ENCODE measurements around the gene S100A1.
"Not testable (repeated sequence)": the region's sequence is repeated elsewhere in the genome, so short reads cannot be mapped to it uniquely, and the experiment has no call there.

The S100A1 gene

GRCh38 chr1:153627715-153628626 is at the start of gene S100A1:
Gene S100A1, plus strand, starts transcription at chr1:153628434. Its CDS starts 2,088 bp downstream, at chr1:153630522.
- DNase-seq (ENCODE audit: low read depth in 2 of 2): no peak

- DNase-seq (ENCODE audit: low read depth in 2 of 2): no peak
Observed at GRCh38 chr1:153578490-153578889, 49.7 kb upstream of the S100A1 start.

DNA sequence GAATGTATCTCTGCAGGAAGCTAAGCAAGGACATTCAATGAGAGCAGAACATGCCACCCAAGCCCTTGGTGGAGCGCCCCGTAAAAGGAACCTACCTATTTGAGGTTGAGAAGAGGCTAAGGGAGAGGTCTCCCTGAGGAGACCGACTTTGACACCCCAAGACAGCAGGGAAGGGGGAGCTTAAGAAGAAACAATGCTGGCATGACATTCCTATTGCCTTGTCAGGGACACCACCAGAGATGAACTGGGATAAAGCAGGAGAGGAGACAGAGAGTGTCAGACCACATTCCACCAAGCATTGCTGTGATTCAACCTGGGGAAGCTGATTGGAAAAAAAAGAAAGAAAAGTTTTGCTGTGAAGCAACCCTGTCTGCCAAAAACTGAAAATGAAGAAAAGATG is 49.3 kb upstream of the S100A1 start:
- no peak for DNase-seq (ENCODE audit: low read depth in 2 of 2)

DNA sequence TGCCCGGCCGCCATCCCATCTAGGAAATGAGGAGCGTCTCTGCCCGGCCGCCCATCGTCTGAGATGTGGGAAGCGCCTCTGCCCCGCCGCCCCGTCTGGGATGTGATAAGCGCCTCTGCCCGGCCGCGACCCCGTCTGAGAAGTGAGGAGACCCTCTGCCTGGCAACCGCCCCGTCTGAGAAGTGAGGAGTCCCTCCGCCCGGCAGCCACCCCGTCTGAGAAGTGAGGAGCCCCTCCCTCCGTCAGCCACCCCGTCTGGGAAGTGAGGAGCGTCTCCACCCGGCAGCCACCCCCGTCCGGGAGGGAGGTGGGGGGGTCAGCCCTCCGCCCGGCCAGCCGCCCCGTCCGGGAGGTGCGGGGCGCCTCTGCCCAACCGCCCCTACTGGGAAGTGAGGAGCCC is 45.4 kb upstream of the S100A1 start:
- DNase-seq (ENCODE audit: low read depth in 2 of 2): not testable (repeated sequence)

- DNase-seq (ENCODE audit: low read depth in 2 of 2): not testable (repeated sequence)
Observed at GRCh38 chr1:153583514-153583913, 44.7 kb upstream of the S100A1 start.

- DNase-seq (ENCODE audit: low read depth in 2 of 2): no peak
Observed at GRCh38 chr1:153583976-153584375, 44.3 kb upstream of the S100A1 start.

DNA sequence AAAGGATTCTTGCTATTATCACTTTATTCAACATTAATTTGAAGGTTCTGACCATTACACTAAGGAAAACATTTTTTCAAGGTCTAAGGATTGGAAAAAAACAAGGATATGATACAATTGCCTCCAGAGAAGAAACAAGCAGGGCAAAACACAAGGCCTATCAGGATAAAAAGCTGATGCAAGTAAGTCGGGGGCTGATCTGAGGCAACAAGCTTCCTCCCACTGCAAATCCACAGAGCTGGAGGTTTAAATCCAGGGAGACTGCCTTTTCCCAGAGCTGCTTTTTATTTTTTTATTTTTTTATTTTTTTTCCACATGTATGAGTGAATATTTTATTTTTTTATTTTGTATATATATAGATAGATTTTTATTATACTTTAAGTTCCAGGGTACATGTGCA is 43.2 kb upstream of the S100A1 start:
- DNase-seq (ENCODE audit: low read depth in 2 of 2): no peak

GRCh38 chr1:153586347-153586746 is 41.9 kb upstream of the S100A1 start:
- no peak for DNase-seq (ENCODE audit: low read depth in 2 of 2)

- no peak for DNase-seq (ENCODE audit: low read depth in 2 of 2)
Observed at GRCh38 chr1:153587314-153587713, 40.9 kb upstream of the S100A1 start.

DNA sequence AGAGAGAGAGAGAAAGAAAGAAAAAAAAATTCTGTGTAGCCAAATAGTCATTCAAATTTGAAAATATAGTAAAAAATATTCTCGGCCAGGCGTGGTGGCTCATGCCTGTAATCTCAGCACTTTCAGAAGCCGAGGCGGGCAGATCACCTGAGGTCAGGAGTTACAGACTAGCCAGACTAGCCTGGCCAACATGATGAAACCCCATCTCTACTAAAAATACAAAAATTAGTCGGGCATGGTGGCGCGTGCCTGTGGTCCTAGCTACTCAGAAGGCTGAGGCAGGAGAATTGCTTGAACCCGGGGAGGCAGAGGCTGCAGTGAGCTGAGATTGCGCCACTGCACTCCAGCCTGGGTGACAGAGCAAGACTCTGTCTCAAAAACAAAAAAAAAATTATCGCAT is 40.2 kb upstream of the S100A1 start:
- not testable (repeated sequence) for DNase-seq (ENCODE audit: low read depth in 2 of 2)

GRCh38 chr1:153588482-153588881 is 39.8 kb upstream of the S100A1 start:
- no peak for DNase-seq (ENCODE audit: low read depth in 2 of 2)

DNA sequence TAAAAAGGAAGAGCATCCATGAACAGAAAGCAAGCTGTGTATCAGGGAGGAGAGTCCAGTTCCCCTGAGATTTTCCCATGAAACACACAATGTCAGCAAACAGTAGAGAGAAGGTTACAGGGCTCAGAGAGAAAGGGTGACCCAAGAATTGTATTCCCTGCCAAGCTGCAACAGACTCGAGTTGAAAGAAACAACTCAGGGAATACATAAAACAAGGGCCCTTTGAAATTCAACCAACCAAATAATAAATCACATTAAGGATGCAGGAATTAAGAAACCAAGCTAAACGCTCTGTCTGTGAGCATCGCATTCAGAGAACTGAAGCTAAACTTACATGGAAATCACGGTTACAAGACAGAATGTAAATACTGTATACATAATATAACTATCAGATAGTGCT is 35.5 kb upstream of the S100A1 start:
- no peak for DNase-seq (ENCODE audit: low read depth in 2 of 2)

DNA sequence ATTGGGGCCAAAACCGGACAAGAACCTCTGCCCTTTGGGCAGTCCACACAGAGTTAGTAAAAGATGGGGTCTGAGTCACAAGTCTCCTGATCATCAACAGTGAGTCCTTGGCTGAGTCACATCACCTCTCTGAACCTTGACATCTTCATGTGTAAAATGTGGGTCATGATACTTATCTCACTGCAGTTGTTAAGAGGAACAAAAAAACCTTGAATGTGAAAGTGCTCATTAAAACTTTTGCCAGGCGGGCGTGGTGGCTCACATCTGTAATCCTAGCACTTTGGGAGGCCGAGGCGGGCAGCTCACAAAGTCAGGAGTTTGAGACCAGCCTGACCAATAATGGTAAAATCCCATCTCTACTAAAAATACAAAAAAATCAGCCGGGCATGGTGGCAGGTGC is 31.0 kb upstream of the S100A1 start:
- no peak for DNase-seq (ENCODE audit: low read depth in 2 of 2)

GRCh38 chr1:153598309-153599172 is 29.7 kb upstream of the S100A1 start:
- no peak for DNase-seq (ENCODE audit: low read depth in 2 of 2)

GRCh38 chr1:153599847-153600246 is 28.4 kb upstream of the S100A1 start:
- DNase-seq (ENCODE audit: low read depth in 2 of 2): no peak

GRCh38 chr1:153602749-153603148 is 25.5 kb upstream of the S100A1 start:
- DNase-seq (ENCODE audit: low read depth in 2 of 2): no peak

GRCh38 chr1:153606194-153606593 is 22.0 kb upstream of the S100A1 start:
- no peak for DNase-seq (ENCODE audit: low read depth in 2 of 2)

- DNase-seq (ENCODE audit: low read depth in 2 of 2): no peak
Observed at GRCh38 chr1:153607381-153607780, 20.9 kb upstream of the S100A1 start.

DNA sequence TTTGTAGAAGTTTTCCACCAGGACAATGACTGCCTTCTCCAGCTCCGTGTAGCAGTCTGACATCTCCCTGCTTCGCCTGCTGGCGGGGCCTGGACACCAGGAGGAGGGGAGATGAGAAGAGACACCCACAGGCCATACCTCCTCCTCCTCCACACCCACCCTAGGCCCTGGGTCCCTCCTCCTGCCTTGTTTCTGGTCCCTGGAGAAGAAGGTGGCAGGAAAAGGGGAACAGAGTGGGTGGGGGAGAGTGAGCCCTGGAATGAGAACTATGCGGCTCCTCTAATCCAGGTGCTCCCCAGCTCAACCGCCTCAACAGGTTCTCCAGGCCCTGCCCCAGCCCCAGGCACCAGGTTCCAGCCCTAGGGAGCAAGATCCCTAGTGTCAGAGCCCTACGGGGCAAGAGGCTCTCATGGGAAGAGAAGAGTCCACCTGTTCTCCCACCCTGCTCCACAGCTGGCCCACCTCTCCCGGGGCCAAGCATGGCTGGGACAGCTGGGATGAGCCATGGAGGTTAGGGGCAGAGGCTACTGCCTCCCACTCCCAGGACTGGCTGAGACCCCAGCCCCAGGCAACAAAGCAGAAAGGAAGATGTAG is 20.0 kb upstream of the S100A1 start:
- no peak for DNase-seq (ENCODE audit: low read depth in 2 of 2)

DNA sequence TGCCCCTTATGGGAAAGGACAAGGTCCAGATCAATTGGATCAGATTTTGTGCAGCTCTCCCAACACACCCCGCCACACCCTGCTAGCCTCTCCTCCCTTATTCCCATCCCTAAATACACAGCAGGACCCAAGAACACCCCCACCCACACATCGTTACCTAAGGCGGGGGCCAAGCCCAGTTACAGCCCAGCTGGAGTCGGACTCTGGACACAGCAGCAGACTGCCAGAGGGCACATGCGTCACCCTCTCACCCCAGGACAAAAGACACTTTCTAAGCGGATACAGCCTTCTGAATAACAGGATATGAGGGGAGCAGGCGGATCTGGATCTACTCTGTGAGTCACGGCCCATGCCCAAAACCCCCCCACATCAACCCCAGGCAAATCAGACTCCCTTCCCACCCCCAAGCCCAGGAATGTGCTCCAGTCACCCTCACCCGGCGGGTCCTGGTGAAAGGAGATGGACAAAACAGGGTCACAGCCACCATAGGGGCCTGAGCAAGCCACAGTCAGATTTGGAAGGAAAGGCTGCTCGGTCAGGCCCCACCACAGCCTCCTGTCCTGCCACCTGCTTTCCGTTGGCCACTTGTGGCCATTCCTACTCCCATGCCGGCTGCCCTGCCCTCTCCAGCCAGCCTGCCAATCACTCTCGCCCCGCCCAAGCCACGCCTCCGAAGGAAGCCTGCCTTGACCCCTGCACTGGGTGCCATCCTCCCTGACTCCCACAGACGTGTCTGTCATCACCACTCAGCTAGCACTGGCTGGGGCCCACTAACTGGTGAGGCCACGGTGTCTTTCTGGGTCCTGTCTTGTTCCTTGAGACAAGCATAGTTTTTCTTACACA is 19.3 kb upstream of the S100A1 start:
- DNase-seq (ENCODE audit: low read depth in 2 of 2): no peak

GRCh38 chr1:153609585-153609907 is 18.7 kb upstream of the S100A1 start:
- no peak for DNase-seq (ENCODE audit: low read depth in 2 of 2)

DNA sequence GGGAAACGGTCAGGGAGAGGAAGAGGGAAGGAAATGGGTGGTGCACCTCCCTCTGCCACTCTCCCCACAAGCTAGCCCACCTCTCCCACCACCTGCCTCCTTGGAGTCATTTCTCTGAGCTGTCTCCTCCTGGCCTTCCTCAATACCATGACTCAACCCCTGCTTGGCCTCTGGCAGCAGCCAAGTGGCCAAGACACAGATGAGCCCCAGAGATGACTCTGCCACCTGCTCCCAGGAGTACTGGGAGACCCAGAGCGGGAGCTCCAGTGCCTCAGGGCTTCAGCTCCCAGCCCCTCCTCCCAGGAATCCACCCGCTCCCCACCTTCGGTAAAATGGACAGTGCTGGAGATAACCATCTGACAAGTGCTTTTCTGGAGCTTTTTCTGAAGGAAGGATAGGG is 17.9 kb upstream of the S100A1 start:
- no peak for DNase-seq (ENCODE audit: low read depth in 2 of 2)
